ENCODE results near the gene ITIH2.
"Not testable (repeated sequence)": the region's sequence is repeated elsewhere in the genome, so short reads cannot be mapped to it uniquely, and the experiment has no call there.

- TF ChIP-seq EZH2 (IDR thresholded peaks at IDR 0.05; ENCODE audit: borderline replicate concordance, low read depth, low read length, severe bottlenecking); CTCF (IDR thresholded peaks at IDR 0.05; ENCODE audit: borderline replicate concordance, extremely low read depth, low read length, poor library complexity, severe bottlenecking): not testable (repeated sequence)
Observed at GRCh38 chr10:7680078-7680477, 23.0 kb upstream of the ITIH2 start.
